Nephron (organoid): ENCODE data around the gene PLEKHD1.

Source experiments
- H3K27ac Mint-ChIP-seq, 3 experiments: 2 replicates each; pipeline ENCODE4 v1.8.0; 2020; ENCODE audit warnings: mixed read lengths in 3 of 3, mild to moderate bottlenecking in 2 of 3, moderate library complexity in 1 of 3
- H3K27me3 Mint-ChIP-seq: 2 replicates; pipeline ENCODE4 v1.8.0; 2021; ENCODE audit warnings: low read depth, mild to moderate bottlenecking, moderate library complexity, mixed read lengths
- H3K36me3 Mint-ChIP-seq: 2 replicates; pipeline ENCODE4 v1.8.0; 2020; ENCODE audit warnings: low read depth, mixed read lengths
- H3K4me1 Mint-ChIP-seq: 2 replicates; pipeline ENCODE4 v1.8.0; 2020; ENCODE audit warnings: mixed read lengths
- H3K4me3 Mint-ChIP-seq, 3 experiments: 2 replicates each; pipeline ENCODE4 v1.8.0; 2020; ENCODE audit warnings: mild to moderate bottlenecking in 3 of 3, mixed read lengths in 3 of 3, moderate library complexity in 2 of 3
- H3K9me3 Mint-ChIP-seq: 2 replicates; pipeline ENCODE4 v1.8.0; 2020; ENCODE audit warnings: mixed read lengths
- TF ChIP-seq, protein P1 (sequence below), 3 experiments: fragments of 200-600 bp; sonication (generic); IDR thresholded peaks; one replicate each; pipeline ENCODE4 v1.5.0; 2021; ENCODE audit warnings: antibody characterized with exemption in 3 of 3; ENCODE audit not compliant: unreplicated experiment in 3 of 3

PLEKHD1 gene

DNA sequence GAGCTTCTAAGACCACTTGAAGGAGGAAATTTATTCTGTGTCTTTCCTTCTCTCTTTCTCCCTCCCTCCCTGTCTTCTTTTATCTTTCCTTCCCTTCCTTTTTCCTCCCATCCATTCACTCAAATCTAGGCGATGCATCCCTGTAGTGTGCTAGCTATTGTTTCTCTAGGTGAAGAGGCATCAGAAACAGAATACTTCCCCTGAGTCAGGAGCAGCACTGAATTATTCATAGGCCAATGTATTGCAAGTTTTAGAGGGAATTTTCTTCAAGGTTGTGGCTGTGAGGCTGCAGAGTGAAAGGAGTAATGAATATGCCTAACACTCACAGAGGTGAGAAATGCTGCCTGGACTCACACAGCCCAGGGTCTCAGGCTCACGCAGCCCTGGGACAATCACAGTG is 67.0 kb downstream of the PLEKHD1 start:
- no peak overlapping the region for H3K4me3 Mint-ChIP-seq
- TF ChIP-seq, protein P1, sequence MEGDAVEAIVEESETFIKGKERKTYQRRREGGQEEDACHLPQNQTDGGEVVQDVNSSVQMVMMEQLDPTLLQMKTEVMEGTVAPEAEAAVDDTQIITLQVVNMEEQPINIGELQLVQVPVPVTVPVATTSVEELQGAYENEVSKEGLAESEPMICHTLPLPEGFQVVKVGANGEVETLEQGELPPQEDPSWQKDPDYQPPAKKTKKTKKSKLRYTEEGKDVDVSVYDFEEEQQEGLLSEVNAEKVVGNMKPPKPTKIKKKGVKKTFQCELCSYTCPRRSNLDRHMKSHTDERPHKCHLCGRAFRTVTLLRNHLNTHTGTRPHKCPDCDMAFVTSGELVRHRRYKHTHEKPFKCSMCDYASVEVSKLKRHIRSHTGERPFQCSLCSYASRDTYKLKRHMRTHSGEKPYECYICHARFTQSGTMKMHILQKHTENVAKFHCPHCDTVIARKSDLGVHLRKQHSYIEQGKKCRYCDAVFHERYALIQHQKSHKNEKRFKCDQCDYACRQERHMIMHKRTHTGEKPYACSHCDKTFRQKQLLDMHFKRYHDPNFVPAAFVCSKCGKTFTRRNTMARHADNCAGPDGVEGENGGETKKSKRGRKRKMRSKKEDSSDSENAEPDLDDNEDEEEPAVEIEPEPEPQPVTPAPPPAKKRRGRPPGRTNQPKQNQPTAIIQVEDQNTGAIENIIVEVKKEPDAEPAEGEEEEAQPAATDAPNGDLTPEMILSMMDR (IDR thresholded peaks at IDR 0.05; ENCODE audit: unreplicated experiment in 3 of 3) = no peak
- no peaks in the 10 kb centered on the region for H3K9me3 Mint-ChIP-seq
- H3K27ac Mint-ChIP-seq = no peak overlapping the region
- H3K4me1 Mint-ChIP-seq = no peaks in the 10 kb centered on the region
- H3K36me3 Mint-ChIP-seq = no peaks in the 10 kb centered on the region
- peaks cover 16% of the 10 kb centered on the region for H3K27me3 Mint-ChIP-seq

DNA sequence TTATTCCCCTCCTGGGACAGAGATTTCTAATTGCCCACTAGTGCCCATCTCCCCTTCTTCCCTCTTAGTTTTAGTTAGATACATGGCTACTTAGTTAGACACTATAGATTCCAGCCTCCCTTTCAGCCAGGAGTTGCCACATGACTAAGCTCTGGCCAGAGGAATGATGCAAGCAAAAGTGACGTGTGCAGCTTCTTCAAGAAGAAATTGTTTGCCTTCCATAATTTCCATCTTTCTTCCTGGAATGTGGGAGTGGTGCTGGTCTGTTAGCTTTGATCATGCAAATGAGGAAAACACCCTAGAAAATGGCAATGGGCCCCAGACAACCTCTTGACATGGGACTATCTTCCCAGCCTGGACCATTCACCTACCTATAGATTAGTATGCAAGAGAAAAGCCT is 68.7 kb downstream of the PLEKHD1 start:
- no peaks in the 10 kb centered on the region for H3K4me1 Mint-ChIP-seq
- H3K9me3 Mint-ChIP-seq = no peaks in the 10 kb centered on the region
- no peaks in the 10 kb centered on the region for H3K36me3 Mint-ChIP-seq
- H3K27me3 Mint-ChIP-seq = peaks cover 22% of the 10 kb centered on the region
- no peak overlapping the region for H3K4me3 Mint-ChIP-seq
- TF ChIP-seq, protein P1 (IDR thresholded peaks at IDR 0.05; ENCODE audit: unreplicated experiment in 3 of 3) = no peak
- H3K27ac Mint-ChIP-seq = no peak overlapping the region

DNA sequence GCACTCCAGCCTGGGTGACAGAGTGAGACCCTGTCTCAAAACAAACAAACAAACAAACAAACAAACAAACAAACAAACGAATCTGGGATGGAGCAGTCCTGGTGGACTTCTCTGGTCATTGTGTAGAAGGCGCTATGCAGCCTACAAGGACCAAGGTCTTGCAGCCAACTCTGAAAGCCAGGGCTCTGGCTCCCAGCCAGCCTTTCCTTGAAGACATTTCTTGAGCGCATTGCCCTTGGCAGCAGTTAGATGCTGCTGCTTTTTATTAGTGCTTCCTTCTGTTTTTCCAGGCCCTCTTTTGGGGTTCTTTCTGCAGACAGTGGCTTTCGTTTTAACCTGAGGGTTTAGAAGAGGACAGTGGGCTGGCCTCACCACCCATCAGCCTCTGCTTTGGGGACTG is 70.0 kb downstream of the PLEKHD1 start:
- TF ChIP-seq, protein P1 (IDR thresholded peaks at IDR 0.05; ENCODE audit: unreplicated experiment in 3 of 3) = no peak
- no peak overlapping the region for H3K27ac Mint-ChIP-seq
- H3K27me3 Mint-ChIP-seq = peaks cover 32% of the 10 kb centered on the region
- peaks cover 3% of the 10 kb centered on the region for H3K4me1 Mint-ChIP-seq
- H3K9me3 Mint-ChIP-seq = no peaks in the 10 kb centered on the region
- H3K4me3 Mint-ChIP-seq = no peak overlapping the region
- no peaks in the 10 kb centered on the region for H3K36me3 Mint-ChIP-seq

DNA sequence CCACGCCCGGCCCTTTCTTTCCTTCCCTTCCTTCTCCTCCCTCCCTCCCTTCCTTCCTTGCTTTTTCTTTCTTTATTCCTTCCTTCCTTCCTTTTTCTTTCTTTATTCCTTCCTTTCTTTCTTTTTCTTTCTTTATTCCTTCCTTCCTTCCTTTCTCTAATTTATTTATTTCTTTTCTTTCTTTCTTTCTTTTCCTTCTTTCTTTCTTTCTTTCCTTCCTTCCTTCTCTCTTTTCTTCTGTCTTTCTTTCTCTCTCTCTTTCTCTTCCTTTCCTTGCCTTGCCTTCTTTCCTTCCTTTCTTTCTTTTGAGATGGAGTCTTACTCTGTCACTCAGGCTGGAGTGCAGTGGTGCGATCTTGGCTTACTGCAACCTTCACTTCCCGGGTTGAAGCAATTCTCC is 74.2 kb downstream of the PLEKHD1 start:
- TF ChIP-seq, protein P1 (IDR thresholded peaks at IDR 0.05; ENCODE audit: unreplicated experiment in 3 of 3) = no peak
- H3K27ac Mint-ChIP-seq = peak overlapping the region in 2 of 3 experiments; percentile 9 to 80
- no peaks in the 10 kb centered on the region for H3K9me3 Mint-ChIP-seq
- peaks cover 25% of the 10 kb centered on the region for H3K27me3 Mint-ChIP-seq
- peaks cover 11% of the 10 kb centered on the region for H3K4me1 Mint-ChIP-seq
- H3K36me3 Mint-ChIP-seq = no peaks in the 10 kb centered on the region
- no peak overlapping the region for H3K4me3 Mint-ChIP-seq

DNA sequence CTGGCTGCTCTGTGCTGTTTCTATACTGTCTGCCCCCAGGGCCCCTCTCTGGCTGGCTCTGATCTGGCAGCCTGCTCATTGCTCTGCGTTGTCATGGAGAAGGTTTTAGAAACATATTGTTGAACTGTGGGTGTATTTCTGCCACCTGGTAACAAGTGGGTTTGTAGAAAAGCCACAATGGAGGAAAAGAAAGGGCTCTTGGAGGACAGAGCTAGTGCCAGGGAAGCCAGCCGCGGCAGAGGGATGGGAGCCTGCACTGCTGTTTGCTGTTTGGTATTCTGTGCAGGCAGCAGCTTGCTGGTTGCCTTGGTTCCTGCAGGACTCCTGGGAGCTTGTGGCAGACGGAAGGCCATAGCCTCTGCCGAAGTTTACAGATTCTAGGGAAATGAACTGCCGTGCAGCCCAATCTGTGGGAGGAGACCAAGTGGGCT is 75.1 kb downstream of the PLEKHD1 start:
- Mint-ChIP-seq H3K4me3 (no peak overlapping the region), H3K9me3 (no peaks in the 10 kb centered on the region), H3K4me1 (peaks cover 11% of the 10 kb centered on the region), H3K27ac (peak overlapping the region; percentile 80 to 88 (median 87)), H3K27me3 (peaks cover 23% of the 10 kb centered on the region), H3K36me3 (no peaks in the 10 kb centered on the region)
- TF ChIP-seq, protein P1 (IDR thresholded peaks at IDR 0.05; ENCODE audit: unreplicated experiment in 3 of 3) = no peak

DNA sequence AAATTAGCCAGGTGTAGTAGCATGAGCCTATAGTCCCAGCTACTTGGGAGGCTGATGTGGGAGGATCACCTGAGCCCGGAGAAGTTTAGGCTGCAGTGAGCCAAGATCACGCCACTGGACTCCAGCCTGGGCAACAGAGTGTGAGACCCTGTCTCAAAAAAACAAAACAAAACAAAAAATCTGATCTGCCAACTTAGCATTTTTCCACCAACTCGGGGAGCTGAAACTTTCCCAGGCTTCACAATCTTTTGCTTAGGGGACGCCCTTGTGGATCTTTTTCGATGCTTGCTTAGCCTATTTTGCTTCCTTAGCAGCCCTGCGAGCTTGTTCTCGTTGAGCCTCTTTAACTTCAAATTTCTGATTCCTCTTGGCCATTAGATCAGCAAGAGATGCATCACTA is 76.3 kb downstream of the PLEKHD1 start:
- H3K4me3 Mint-ChIP-seq = no peak overlapping the region
- no peaks in the 10 kb centered on the region for H3K36me3 Mint-ChIP-seq
- TF ChIP-seq, protein P1 (IDR thresholded peaks at IDR 0.05; ENCODE audit: unreplicated experiment in 3 of 3) = no peak
- H3K27ac Mint-ChIP-seq = no peak overlapping the region
- H3K4me1 Mint-ChIP-seq = peaks cover 11% of the 10 kb centered on the region
- no peaks in the 10 kb centered on the region for H3K9me3 Mint-ChIP-seq
- H3K27me3 Mint-ChIP-seq = peaks cover 31% of the 10 kb centered on the region
